Measurements from ENCODE around the gene ANKRD12. TPM values are rescaled to one million over a fixed set of nuclear protein-coding genes. Genes with fewer than 3 reads are reported as not detected.

Gene ANKRD12
- total and polyA plus RNA-seq, 2 of the 4 experiments (the other 2 are of a cell fraction): 2.6 to 12.9 TPM

DNA sequence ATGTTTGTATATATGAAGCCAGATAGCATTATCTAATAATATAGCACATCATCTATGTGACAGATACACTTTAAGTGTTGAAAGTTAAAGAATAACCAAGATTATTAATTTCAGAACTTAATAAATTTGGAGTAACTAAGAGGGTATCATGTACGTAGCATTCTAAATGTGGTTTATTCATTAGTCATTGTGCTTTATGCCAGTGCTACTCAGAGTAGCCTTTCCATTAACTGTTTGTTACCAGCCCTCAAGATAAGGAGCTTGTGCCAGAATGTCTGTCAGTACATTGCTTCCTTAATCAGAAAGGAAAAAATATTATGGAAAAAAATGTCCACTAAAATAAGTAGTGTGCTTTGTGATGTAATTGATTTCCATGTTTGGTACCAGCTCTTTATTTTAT, 103.1 kb downstream of the ANKRD12 start:
- intact Hi-C loops (cut with micrococcal nuclease): no loop called here
- Histone ChIP-seq H3K14ac (replicated peaks; ENCODE audit: low read depth, low read length) (no peak overlapping the region), H2BK120ac (ENCODE audit: low read depth, low read length) (no peak overlapping the region), H2AK5ac (ENCODE audit: low read depth, low read length) (no peak overlapping the region), H3K18ac (ENCODE audit: low read depth, low read length) (no peak overlapping the region), H3K4me1 (ENCODE audit: control insufficient read depth, insufficient read depth, low read length) (no peaks in the 10 kb centered on the region), H3K79me1 (ENCODE audit: low read depth in 1 of 2, low read length in 2 of 2) (peaks cover 4 to 9% of the 10 kb centered on the region in 2 experiments), H3K4ac (ENCODE audit: low read depth, low read length) (no peak overlapping the region), H4K5ac (ENCODE audit: low read depth, low read length) (no peak overlapping the region), H2AK9ac (replicated peaks; ENCODE audit: low read depth, low read length, poor library complexity) (no peak overlapping the region), H4K8ac (ENCODE audit: low read depth in 2 of 2, low read length in 2 of 2) (no peak overlapping the region), H2AFZ (replicated peaks; ENCODE audit: low read length, poor library complexity) (no peak overlapping the region), H3K9me1 (ENCODE audit: insufficient read depth, low read length) (no peaks in the 10 kb centered on the region), H3K23ac (ENCODE audit: low read depth, low read length) (no peak overlapping the region), H3K36me3 (ENCODE audit: control insufficient read depth, insufficient read depth, low read length) (peaks cover 24% of the 10 kb centered on the region), H3K9ac (ENCODE audit: low read depth, low read length) (no peak overlapping the region), H3K27ac (ENCODE audit: insufficient read depth, low read length) (no peak overlapping the region), H2BK15ac (ENCODE audit: low read depth, low read length) (no peak overlapping the region), H3K56ac (ENCODE audit: extremely low read depth, insufficient read depth, low read length) (no peak overlapping the region), H2BK20ac (ENCODE audit: low read depth, low read length) (no peak overlapping the region), H4K20me1 (ENCODE audit: insufficient read depth, low read length) (no peaks in the 10 kb centered on the region), H2BK5ac (ENCODE audit: low read depth, low read length, poor library complexity, severe bottlenecking) (no peak overlapping the region), H3K4me2 (ENCODE audit: low read depth, low read length) (no peak overlapping the region), H3K9me3 (ENCODE audit: control insufficient read depth, insufficient read depth, low read length) (no peaks in the 10 kb centered on the region), H3K4me3 (ENCODE audit: insufficient read depth, low read depth, low read length) (no peak overlapping the region), H3K27me3 (ENCODE audit: control insufficient read depth, insufficient read depth, low read length) (no peaks in the 10 kb centered on the region), H4K91ac (ENCODE audit: insufficient read depth, low read depth, low read length) (no peak overlapping the region)
- no peak for DNase-seq
- WGBS, 2 experiments (ENCODE audit: extremely low coverage in 2 of 2, insufficient read length in 1 of 2): no CpG with 5 or more reads among the region's 1 CpG
- no peak for ATAC-seq (ENCODE audit: low read depth)
- in situ Hi-C loops (cut with MboI; ENCODE audit: low sequenced_read_pairs): no loop called here
- CTCF ChIA-PET: no interaction called here
- POLR2A ChIA-PET (ENCODE audit: unreplicated experiment): no interaction called here
- no TSS peak for BruUV-seq (replicated peaks)
- TF ChIP-seq, protein P1, sequence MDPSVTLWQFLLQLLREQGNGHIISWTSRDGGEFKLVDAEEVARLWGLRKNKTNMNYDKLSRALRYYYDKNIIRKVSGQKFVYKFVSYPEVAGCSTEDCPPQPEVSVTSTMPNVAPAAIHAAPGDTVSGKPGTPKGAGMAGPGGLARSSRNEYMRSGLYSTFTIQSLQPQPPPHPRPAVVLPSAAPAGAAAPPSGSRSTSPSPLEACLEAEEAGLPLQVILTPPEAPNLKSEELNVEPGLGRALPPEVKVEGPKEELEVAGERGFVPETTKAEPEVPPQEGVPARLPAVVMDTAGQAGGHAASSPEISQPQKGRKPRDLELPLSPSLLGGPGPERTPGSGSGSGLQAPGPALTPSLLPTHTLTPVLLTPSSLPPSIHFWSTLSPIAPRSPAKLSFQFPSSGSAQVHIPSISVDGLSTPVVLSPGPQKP (IDR thresholded peaks at IDR 0.05; ENCODE audit: borderline replicate concordance, low read depth, low read length): no peak
- no peak for TF ChIP-seq RAD21 (IDR thresholded peaks at IDR 0.05; ENCODE audit: low read length)
- no peak for TF ChIP-seq MAFK (IDR thresholded peaks at IDR 0.05; ENCODE audit: low read depth, low read length)
- no peak for TF ChIP-seq POLR2A (IDR thresholded peaks at IDR 0.05; ENCODE audit: low read depth, low read length)
- TF ChIP-seq FOS (IDR thresholded peaks at IDR 0.05; ENCODE audit: low read depth, low read length): no peak
- TF ChIP-seq BHLHE40 (IDR thresholded peaks at IDR 0.05; ENCODE audit: low read depth, low read length): no peak
- TF ChIP-seq CHD1 (IDR thresholded peaks at IDR 0.05; ENCODE audit: low read depth, low read length): no peak
- no peak for TF ChIP-seq MXI1 (IDR thresholded peaks at IDR 0.05; ENCODE audit: borderline replicate concordance, low read depth, low read length)
- TF ChIP-seq RCOR1 (IDR thresholded peaks at IDR 0.05; ENCODE audit: insufficient replicate concordance, low read length): no peak
- no peak for TF ChIP-seq RFX5 (IDR thresholded peaks at IDR 0.05; ENCODE audit: low read depth, low read length)
- TF ChIP-seq NFE2L2 (IDR thresholded peaks at IDR 0.05; ENCODE audit: low read depth, low read length): no peak
- no peak for TF ChIP-seq USF2 (IDR thresholded peaks at IDR 0.05; ENCODE audit: low read depth, low read length)
- no peak for TF ChIP-seq MAZ (IDR thresholded peaks at IDR 0.05; ENCODE audit: borderline replicate concordance, low read depth, low read length)
- no peak for TF ChIP-seq SMC3 (IDR thresholded peaks at IDR 0.05; ENCODE audit: low read depth, low read length)
- no peak for TF ChIP-seq CEBPB (IDR thresholded peaks at IDR 0.05; ENCODE audit: low read depth, low read length)
- TF ChIP-seq, protein P2, sequence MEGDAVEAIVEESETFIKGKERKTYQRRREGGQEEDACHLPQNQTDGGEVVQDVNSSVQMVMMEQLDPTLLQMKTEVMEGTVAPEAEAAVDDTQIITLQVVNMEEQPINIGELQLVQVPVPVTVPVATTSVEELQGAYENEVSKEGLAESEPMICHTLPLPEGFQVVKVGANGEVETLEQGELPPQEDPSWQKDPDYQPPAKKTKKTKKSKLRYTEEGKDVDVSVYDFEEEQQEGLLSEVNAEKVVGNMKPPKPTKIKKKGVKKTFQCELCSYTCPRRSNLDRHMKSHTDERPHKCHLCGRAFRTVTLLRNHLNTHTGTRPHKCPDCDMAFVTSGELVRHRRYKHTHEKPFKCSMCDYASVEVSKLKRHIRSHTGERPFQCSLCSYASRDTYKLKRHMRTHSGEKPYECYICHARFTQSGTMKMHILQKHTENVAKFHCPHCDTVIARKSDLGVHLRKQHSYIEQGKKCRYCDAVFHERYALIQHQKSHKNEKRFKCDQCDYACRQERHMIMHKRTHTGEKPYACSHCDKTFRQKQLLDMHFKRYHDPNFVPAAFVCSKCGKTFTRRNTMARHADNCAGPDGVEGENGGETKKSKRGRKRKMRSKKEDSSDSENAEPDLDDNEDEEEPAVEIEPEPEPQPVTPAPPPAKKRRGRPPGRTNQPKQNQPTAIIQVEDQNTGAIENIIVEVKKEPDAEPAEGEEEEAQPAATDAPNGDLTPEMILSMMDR (conservative IDR thresholded peaks at IDR 0.05; ENCODE audit: low read depth, low read length): no peak
- dilution Hi-C loops (cut with HindIII; ENCODE audit: low sequenced_read_pairs, unreplicated experiment): no loop called here
